Caki2 (cell line): Measurements from ENCODE around the gene NSUN6. TPM values are rescaled to one million over a fixed set of nuclear protein-coding genes. Genes with fewer than 3 reads are reported as not detected.
A peak's percentile ranks its signal among the peaks of the same experiment; 100 is the strongest.

ENCODE experiments used
- DNase-seq: peaks from one replicate; pipeline ENCODE4 v3.0.0-alpha.2; 2015; ENCODE audit warnings: low read depth
- in situ Hi-C: cut with HindIII; loops from 2 replicates; pipeline ENCODE4 v1.10.0; 2016; ENCODE audit warnings: low sequenced_read_pairs, low pct_unique_long_range_greater_than_20kb, mixed read lengths
- total RNA-seq: library from RNA; depleted of rRNA; stranded (reverse); fragments of >200 nt; shearing (Covaris generic); gene quantifications from 2 replicates; pipeline ENCODE4 v1.2.3, GENCODE V29; 2014; ENCODE audit warnings: low replicate concordance; rRNA removed

NSUN6 gene, protein sequence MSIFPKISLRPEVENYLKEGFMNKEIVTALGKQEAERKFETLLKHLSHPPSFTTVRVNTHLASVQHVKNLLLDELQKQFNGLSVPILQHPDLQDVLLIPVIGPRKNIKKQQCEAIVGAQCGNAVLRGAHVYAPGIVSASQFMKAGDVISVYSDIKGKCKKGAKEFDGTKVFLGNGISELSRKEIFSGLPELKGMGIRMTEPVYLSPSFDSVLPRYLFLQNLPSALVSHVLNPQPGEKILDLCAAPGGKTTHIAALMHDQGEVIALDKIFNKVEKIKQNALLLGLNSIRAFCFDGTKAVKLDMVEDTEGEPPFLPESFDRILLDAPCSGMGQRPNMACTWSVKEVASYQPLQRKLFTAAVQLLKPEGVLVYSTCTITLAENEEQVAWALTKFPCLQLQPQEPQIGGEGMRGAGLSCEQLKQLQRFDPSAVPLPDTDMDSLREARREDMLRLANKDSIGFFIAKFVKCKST
- total RNA-seq = 1.0 and 3.6 TPM in 2 replicates

DNA sequence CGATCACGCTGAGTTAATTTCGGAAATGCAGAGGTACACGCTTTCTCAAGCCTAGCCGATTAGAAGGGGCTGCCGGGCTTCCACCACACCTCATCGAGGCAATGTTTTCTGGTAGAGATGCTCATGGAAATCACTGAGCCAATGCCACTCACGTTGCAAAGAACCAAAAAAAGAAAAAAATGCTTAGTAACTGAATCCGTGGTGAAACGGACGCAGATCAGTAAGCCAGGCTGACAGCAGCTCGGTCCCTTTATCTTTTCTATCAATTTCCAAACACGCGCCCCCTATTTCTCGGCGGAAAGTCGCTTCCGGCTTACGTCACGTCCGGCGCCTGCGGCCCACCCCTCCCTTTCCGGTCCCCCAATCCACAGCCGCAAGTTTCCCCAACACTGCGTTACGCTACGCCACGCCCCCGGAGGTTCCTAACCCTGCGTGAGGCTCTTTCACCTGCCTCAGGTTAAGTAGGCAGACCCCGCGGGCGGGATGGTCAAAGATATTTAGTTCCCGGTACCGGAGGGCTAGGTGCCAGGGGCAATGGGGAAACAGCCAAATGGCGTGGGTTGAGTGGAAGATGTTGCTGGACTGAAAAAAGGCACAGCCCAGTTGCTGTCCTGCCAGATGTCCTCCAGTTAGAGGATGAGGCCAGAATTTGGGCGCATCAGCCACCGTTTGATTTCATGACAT lies at the start of gene NSUN6:
Gene NSUN6 (minus strand): TSS at position 264 of the 684 bp plus-strand sequence. CDS start 384 bp downstream, outside the sequence.
- in situ Hi-C loops = no loop called here
- DNase-seq = peak; percentile 84

DNA sequence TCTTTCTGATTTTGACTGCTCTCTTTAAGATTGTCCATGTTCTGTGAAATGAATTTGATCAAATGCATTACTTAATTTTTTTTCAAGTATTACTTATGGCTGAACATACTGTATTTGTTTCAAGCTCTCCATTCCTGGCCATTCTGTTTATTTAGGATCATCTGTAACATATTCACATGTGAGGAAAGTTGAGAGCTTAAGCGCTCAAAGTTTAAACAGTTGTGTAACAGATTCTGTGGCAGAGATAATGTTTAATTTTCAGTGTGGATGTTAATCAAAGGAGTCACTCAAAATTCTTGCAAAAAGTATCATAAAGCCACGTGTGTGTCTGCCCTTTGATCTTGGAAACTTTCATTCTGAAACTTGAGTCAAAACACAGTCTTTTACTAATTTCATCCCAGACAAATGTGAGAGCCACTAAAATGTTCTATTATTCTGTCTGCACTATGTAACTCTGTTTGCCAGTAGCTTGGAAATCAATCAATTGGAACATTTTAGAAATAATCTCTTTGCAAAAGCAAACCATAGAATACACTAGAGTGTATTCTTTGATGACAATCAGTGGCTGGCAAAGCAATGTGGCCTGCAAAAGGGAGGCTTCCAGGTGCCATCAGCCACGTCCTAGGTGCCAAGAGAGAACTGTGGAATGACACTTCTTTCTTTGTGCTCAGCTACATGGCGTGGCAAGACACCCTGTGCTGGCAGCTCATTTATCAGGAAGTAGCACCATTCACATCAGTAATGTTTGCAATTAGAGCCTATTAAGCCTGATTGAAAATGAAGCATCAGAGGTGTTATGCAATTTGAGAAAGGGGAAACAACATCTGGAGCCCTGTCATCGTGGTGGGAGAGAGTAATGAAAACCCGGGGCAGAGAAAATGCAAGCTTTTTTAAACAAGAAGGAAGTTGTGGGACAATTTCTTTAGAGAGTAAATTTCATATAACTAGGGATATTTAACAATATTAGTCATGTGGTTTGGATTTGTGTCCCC lies 48.8 kb upstream of the NSUN6 start:
- no peak for DNase-seq
- in situ Hi-C loops = no loop called here

DNA sequence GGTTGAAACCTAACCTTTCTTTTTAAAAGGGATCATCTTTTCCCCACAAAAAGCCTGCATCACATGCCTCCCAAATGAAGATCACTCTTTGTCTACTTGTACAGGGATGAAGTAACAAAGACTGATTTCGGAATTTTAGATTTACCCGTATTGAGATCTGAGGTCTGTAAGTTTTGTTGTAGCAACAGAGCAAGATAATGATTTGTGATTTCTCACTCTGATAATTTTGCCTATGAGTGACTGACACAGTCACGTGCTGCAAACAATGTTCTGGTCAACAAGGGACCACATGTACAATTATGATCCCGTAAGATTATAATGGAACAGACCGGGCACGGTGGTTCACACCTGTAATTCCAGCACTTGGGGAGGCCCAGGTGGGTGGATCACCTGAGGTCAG lies 39.2 kb upstream of the NSUN6 start:
- no peak for DNase-seq
- in situ Hi-C loops = no loop called here

DNA sequence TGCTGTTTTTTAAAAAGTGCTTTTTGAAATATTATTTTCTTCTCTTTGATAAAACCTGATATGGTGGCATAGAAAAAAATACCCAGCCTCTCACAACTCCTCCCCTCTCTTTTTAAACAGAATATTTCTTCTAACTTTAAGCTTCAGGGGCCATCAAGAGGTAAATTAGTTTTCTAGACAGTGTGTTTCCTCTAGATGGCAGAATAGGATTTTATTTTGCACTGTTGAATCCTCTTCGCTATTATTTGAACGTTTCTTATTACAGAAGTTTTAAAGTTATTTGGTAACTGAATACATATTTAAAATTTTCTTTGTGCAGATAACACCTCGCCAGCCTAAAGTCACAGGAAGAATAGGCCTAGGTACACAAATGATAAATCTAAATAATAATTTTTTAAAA lies 38.1 kb upstream of the NSUN6 start:
- DNase-seq = peak; percentile 31

DNA sequence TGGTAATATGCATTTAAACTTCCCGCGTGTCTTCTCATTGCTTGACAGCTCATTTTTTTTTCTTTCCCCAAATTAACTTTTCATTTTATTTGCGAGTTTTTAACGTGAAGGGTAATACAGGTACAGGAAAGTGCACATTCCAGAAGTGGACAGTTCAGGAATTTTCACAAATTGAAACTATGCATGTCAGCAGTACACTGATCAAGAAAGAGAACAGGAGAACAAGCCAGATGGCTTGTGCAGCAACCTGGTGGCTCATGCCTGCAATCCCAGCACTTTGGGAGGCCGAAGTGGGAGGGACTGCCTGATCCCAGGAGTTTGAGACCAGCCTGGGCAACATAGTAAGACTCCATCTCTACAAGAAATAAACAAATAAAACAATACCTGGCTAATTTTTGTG lies 36.3 kb upstream of the NSUN6 start:
- in situ Hi-C loops = no loop called here

More for the DNA sequence above, 38.1 kb upstream of the NSUN6 start:
- in situ Hi-C loops = no loop called here

DNA sequence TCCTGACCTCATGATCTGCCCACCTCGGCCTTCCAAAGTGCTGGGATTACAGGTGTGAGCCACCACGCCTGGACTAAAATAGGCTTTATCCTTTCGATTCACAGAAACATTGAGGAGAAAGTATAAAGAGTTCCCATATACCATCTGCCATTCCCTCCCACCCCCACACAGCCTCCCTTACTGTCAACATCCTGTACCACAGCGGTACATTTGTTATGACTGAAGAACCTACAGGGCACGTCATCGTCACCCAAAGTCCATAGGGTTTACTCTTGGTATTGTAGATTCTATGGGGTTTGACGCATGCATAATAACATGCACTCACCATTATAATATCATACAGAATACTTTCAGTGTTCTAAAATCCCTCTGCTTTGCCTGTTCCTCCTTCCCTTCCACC lies 35.8 kb upstream of the NSUN6 start:
- DNase-seq = no peak
- in situ Hi-C loops = no loop called here

More for the DNA sequence above, 36.3 kb upstream of the NSUN6 start:
- no peak for DNase-seq

DNA sequence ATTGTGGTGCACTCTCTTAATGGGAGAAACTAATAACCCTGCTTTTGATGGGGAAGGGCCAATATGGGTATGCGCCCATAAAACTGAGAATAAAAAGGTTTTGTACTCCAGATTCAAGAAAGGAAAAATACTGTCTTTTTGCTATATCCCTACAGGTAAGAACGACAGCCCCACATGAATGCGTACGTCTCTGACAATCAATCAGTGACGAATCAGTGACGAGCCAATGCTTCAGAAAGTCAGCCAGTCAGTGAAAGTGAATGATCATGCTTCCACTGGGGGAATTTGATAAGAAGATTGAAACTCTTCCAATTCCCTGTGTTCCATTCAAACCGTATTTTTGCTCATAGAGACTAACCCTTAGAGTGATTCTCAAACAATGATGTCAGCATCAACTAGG lies 34.2 kb upstream of the NSUN6 start:
- in situ Hi-C loops = no loop called here
- DNase-seq = no peak

DNA sequence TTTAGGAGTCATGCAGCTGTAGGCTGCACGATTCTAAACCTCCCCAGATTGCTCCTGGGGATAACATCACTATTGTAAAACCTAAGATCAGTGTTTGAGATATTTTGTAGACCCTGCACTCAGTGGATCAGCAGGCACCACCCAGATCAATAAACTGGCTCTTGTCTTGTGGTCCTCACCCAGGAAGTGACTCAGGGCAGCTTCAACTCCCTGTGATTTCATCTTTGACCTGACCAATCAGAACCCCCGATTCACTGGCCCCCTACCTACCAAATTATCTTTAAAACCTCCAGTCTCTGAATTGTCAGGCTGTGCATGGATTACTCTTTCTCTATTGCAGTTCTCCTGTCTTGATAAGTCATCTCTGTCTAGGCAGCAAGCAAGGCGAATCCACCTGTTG lies 33.6 kb upstream of the NSUN6 start:
- in situ Hi-C loops = no loop called here
- DNase-seq = no peak

DNA sequence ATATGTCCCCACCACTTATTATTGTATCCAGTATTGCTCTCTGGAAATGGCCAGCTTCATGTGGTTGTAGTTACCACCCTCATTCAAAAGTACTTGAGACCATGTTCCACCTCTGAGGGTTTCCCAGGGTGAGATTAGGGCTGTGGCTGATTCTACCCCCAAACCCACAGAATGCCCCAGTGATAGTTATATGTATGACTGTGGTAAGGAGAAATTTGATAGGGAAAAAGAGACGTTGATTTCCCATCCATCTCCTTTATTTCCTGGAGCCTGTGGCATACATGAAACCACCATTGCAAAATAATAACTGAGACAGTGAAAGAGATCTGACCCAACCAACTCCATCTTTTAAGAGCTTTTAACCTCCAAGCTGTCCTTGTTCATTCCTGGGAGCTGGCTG lies 33.0 kb upstream of the NSUN6 start:
- in situ Hi-C loops = no loop called here
- DNase-seq = no peak

DNA sequence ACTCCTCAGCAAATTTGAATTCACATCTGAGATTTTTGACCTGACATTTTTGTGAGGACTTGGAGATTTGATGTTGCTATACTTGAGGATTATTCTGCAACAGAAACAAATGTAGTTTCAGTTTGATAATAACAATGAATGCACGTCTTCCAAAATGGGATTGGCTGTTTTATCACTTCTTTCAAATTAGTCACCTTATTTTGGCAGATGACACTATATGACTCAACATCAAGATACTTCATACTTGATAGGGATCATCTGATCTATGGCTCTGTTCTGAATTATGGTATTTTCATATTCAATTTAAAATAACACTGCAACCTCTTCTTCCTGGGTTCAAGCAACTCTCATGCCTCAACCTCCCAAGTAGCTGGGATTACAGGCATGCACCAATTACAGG lies 32.0 kb upstream of the NSUN6 start:
- no peak for DNase-seq
- in situ Hi-C loops = no loop called here

DNA sequence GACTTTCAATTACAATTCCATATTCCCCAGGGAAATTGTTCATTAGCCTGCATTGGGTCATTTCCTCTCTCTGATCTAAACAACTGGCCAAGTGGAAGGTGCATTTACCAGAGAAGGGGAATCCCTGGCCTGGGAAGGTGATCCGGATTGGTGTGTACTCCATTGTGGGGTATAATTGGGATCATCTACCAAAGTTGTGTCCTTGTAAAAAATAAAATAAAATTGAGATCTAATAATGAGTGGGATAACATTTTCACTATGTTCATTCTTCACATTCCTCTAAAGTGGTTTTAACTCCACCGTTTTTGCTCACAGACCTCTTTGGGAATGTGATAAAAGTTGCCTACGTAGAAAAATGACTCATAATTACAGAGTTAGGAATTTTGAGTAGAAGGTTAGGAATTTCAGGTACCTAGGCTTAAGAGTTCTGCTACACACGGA lies 30.6 kb upstream of the NSUN6 start:
- in situ Hi-C loops = no loop called here

DNA sequence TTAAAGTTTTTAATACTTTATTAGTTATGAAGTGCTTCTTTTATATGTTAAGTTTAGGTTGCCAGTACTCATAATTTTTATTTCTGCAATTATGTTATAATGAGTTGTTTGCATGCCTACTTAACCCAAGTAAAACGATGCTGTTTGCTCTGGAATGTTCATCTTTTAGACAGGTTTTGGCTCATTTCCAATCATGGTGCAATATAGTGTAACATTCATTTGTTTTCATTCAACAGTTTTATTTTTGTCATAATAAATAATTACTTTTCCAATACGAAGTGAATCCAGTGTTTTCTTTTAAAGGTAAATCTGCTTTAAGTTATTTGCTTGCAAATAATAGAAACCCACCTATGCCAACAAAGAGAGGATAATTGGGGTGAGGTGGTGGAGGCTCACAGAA lies 30.0 kb upstream of the NSUN6 start:
- in situ Hi-C loops = no loop called here

More for the DNA sequence above, 30.6 kb upstream of the NSUN6 start:
- peak; percentile 43 for DNase-seq

DNA sequence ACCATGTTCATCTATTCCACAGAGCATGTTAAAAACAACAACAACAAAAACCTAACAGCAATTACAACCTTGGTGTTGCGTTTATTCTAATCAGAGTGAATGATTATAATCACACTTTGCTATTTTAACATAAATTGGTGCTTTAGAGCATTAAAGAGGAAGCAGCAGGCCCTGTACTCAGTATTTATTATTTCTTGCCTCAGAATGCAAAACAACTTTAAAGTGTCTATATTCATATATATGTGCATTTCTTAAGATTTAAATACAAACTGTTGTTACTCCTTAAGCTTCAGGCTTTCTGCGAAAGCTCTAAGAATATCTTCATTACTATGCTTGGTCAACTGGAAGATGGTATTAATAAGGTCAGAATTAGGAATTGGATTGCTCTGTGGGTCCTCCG lies 29.4 kb upstream of the NSUN6 start:
- in situ Hi-C loops = no loop called here
- no peak for DNase-seq

More for the DNA sequence above, 30.0 kb upstream of the NSUN6 start:
- no peak for DNase-seq

DNA sequence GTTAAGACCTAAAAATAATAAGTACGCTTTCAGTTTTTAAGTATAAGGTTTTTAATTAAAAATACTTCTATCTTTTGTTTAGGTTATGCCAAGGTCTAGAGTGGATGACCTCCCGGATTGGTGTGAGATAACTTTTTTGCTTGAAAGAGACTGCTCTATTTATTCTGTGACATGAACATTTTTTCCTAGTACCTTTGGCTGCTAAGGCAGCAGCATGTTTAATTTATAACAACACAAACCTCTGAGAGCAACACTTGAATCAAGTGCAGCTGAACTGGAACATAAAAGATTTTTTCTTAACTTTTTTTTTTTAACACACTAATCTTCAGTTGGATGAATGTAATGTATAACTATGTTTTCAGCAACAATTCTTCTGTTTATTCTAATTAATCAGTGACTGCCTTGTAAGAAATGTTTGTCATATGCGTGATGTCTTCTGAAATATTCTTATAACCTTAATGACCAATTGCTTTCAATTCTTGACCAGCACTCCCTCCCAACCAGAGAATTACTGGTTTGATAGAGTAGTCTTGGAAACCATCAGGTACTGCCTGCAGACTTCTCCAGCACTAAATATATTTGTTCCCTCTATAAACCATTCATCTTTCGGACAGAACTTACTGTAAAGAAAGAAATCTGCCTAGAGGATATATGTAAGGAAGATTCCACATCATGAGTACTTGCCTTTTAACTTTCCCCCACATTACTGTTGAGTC lies 23.9 kb upstream of the NSUN6 start:
- in situ Hi-C loops = no loop called here
- DNase-seq = no peak

DNA sequence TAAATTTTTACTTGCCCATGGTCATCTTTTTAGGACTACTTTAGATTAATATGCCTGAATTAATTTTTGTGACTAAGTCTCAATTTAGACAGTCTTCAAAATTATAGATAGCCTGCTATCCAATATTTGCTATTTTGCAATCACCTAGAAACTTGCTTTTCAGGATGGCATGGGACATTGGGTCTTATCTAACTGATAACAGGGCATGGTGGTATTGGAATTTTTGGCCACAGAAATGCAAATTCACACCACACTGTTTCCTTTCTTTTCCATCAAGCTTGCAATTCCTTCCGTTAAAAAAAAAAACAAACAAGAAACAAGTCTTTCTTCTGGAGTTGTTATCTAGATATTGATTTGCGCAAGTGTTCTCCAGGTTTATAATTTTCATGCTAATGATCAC lies 16.6 kb upstream of the NSUN6 start:
- DNase-seq = no peak
- in situ Hi-C loops = no loop called here

DNA sequence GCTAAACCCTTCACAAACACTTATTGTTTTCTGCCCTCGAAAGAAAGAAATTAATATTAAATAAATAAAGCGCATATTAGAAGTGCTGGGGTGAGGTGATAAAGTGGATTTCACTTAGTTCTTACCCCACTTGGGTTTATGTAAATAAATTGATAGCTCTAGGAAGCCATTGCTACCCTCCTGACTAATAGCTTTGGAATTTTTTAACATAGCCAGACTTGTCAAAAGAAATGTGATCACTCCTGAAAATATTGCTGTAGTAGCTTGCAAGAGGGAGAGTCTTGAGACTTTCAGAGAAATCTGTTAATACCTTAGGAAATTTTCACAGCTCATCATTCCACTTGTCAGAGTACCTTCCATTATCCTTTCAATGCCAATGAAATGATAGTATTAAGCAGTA lies 15.4 kb upstream of the NSUN6 start:
- DNase-seq = no peak
- in situ Hi-C loops = no loop called here

DNA sequence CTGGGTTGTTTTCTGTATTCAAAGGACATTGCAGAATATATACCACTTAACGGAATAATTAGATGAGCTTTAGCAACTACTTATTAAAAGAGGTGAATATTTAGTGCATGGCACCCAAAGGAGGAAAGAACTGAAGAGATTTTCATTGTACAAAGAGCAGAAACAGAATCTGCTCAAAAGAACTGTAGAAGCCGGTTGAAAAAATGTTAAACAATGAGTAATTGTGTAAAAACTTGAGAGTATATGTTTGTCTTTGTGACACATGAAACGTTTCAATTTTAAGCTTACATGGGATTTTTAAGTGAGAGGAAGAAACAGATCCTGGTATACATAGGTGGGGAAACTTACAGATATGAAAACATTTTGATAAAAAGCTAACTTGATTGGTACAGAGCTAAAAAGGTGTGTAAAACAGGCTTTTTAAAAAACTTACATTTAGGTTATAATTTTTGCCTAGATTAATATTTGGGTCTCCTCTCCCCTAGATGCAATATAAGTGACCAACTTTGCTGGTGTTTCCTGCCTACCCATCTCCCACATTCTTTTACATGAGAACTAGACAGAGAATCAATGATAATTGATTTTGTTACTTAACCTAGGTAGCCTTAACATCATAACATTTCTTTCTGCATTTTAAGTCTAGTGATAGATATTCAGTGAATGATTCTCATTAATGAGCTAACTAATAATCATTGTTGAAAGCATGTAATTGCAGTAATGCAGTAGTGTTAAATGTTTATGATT lies 14.6 kb upstream of the NSUN6 start:
- in situ Hi-C loops = no loop called here
- no peak for DNase-seq
